GM10266 (cell line): ENCODE measurements around the gene HSP90AB1.

Experiments used
- DNase-seq: peaks from one replicate; pipeline ENCODE4 v3.0.0; 2012; ENCODE audit errors: extremely low spot score
- CTCF ChIP-seq: IDR thresholded peaks from 2 replicates; pipeline ENCODE4 v1.5.1; 2012; ENCODE audit warnings: mild to moderate bottlenecking, low read depth; ENCODE audit not compliant: control insufficient read depth, insufficient read depth; ENCODE audit errors: missing control alignments

The HSP90AB1 gene

GRCh38 chr6:44202972-44203750 is 43.7 kb upstream of the HSP90AB1 start:
- no peak for DNase-seq
- no peak for TF ChIP-seq CTCF

GRCh38 chr6:44203955-44204354 is 42.9 kb upstream of the HSP90AB1 start:
- no peak for DNase-seq
- no peak for TF ChIP-seq CTCF

- no peak for TF ChIP-seq CTCF
- DNase-seq: no peak
Observed at GRCh38 chr6:44207966-44208365, 38.9 kb upstream of the HSP90AB1 start.

- TF ChIP-seq CTCF: no peak
- DNase-seq: no peak
Observed at GRCh38 chr6:44211284-44211683, 35.6 kb upstream of the HSP90AB1 start.

- DNase-seq: no peak
- no peak for TF ChIP-seq CTCF
Observed at GRCh38 chr6:44214307-44214706, 32.6 kb upstream of the HSP90AB1 start.

- DNase-seq: no peak
Observed at GRCh38 chr6:44216677-44217331, 30.1 kb upstream of the HSP90AB1 start, which contains the start of gene MYMX. TSS of gene MYMX (plus strand) at chr6:44216926. CDS start at chr6:44217472, 546 bp downstream.

More at GRCh38 chr6:44216677-44217331, 30.1 kb upstream of the HSP90AB1 start, which contains the start of gene MYMX:
- no peak for TF ChIP-seq CTCF
